Measurements from ENCODE around the gene DIO3. TPM values are rescaled to one million over a fixed set of nuclear protein-coding genes. Genes with fewer than 3 reads are reported as not detected.
"Not testable (repeated sequence)": the region's sequence is repeated elsewhere in the genome, so short reads cannot be mapped to it uniquely, and the experiment has no call there.

The DIO3 gene
- total and polyA plus RNA-seq, 2 donors: 1.8 to 14.1 TPM

DNA sequence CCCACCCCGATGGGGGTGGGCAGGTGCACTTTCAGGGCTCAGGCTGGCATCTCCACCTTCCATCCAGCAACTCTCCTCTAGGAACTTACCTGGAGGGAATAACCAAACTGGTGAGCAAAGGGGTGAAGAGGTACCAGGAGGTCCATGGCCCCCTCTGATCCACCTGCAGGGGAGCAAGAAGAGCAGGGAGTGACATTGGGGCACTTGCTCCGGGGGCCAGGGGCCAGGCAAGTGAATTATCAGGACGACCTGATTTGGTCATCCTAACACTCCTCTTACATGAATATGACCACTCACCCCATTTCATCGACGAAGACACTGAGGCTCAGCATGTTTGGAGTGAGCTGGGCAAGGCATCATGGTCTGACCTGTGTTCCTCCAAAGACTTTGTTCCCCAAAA lies 6.0 kb downstream of the DIO3 start:
- H3K36me3 ChIP-seq (ENCODE audit: insufficient read depth): no peaks in the 10 kb centered on the region
- no peaks in the 10 kb centered on the region for H3K4me1 ChIP-seq (ENCODE audit: insufficient read depth)
- 90% methylated on average over 5 of the region's 5 CpGs for WGBS
- no peak overlapping the region for H3K4me3 ChIP-seq (ENCODE audit: low read depth, low read length)
- DNase-seq (ENCODE audit: extremely low spot score): no peak
- no peak overlapping the region for H3K27ac ChIP-seq (ENCODE audit: low read depth)

DNA sequence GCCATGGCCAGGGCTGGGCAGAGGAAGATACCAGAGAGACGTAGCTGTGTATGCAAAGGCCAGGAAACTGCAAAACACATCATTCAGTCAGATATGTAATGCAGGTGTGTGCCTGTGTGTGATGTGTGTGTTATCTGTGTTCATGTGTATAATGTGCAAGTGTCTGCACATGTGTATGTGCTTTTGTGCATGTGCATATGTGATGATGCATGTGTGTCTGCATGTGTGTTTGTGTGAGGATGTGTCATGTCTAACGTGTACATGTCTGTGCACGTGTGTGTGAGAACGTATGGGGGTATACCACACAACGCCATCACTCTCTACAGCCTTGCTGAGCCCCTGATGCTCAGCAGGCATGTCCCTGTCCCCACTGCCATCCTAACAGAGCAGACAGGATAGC lies 9.7 kb downstream of the DIO3 start:
- DNase-seq (ENCODE audit: extremely low spot score): no peak
- H3K27ac ChIP-seq (ENCODE audit: low read depth): no peak overlapping the region
- WGBS: 76% methylated on average over 5 of the region's 5 CpGs
- no peaks in the 10 kb centered on the region for H3K36me3 ChIP-seq (ENCODE audit: insufficient read depth)
- no peaks in the 10 kb centered on the region for H3K4me1 ChIP-seq (ENCODE audit: insufficient read depth)
- H3K4me3 ChIP-seq (ENCODE audit: low read depth, low read length): no peak overlapping the region

GRCh38 chr14:101572526-101572925 lies 11.2 kb downstream of the DIO3 start:
- WGBS: 86% methylated on average over 6 of the region's 6 CpGs
- not testable (repeated sequence) for H3K36me3 ChIP-seq (ENCODE audit: insufficient read depth); H3K27ac ChIP-seq (ENCODE audit: low read depth); H3K4me3 ChIP-seq (ENCODE audit: low read depth, low read length); H3K4me1 ChIP-seq (ENCODE audit: insufficient read depth); DNase-seq (ENCODE audit: extremely low spot score)

GRCh38 chr14:101573289-101573688 lies 12.0 kb downstream of the DIO3 start:
- Histone ChIP-seq H3K27ac (ENCODE audit: low read depth) (no peak overlapping the region), H3K36me3 (ENCODE audit: insufficient read depth) (no peaks in the 10 kb centered on the region), H3K4me3 (ENCODE audit: low read depth, low read length) (no peak overlapping the region), H3K4me1 (ENCODE audit: insufficient read depth) (no peaks in the 10 kb centered on the region)
- 79% methylated on average over 8 of the region's 8 CpGs for WGBS
- no peak for DNase-seq (ENCODE audit: extremely low spot score)

GRCh38 chr14:101575581-101575980 lies 14.3 kb downstream of the DIO3 start:
- no peak overlapping the region for H3K27ac ChIP-seq (ENCODE audit: low read depth)
- no peak for DNase-seq (ENCODE audit: extremely low spot score)
- H3K36me3 ChIP-seq (ENCODE audit: insufficient read depth): no peaks in the 10 kb centered on the region
- WGBS: 75% methylated on average over 4 of the region's 4 CpGs
- H3K4me3 ChIP-seq (ENCODE audit: low read depth, low read length): no peak overlapping the region
- H3K4me1 ChIP-seq (ENCODE audit: insufficient read depth): no peaks in the 10 kb centered on the region

DNA sequence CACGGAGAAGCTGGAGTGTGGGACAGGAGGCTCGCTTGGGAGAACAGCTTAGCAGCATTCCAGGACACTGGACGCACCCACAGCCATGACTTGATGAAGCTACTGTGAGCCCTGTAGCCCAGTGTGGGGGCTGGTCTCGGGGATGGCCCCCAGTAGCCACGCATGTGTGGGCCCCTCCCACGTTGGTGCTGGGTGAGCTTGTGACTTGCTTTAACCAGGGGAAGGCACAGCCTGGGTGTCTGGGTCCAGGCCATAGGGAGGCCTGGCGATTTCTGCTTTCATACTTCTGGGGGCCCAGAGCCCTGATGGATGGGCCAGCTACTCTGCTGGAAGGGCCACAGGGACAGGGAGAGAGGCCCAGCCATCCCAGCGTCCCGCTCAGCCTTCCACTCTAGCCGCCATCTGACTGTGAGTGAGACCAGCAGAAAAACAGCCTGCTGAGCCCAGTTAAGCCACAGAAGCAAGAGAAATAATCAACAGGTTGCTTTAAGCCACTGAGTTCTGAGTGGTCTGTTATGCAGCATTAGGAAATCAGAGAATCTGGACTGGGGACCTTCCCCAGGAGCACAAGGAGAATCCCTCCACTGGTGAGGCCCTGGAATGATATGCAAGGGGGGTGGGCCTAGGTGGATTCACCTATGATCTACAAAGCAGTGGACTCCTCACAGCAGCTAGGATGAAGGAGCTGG lies 16.1 kb downstream of the DIO3 start:
- Histone ChIP-seq H3K4me3 (ENCODE audit: low read depth, low read length) (no peak overlapping the region), H3K36me3 (ENCODE audit: insufficient read depth) (no peaks in the 10 kb centered on the region), H3K27ac (ENCODE audit: low read depth) (no peak overlapping the region), H3K4me1 (ENCODE audit: insufficient read depth) (no peaks in the 10 kb centered on the region)
- no peak for DNase-seq (ENCODE audit: extremely low spot score)
- 89% methylated on average over 10 of the region's 10 CpGs for WGBS

DNA sequence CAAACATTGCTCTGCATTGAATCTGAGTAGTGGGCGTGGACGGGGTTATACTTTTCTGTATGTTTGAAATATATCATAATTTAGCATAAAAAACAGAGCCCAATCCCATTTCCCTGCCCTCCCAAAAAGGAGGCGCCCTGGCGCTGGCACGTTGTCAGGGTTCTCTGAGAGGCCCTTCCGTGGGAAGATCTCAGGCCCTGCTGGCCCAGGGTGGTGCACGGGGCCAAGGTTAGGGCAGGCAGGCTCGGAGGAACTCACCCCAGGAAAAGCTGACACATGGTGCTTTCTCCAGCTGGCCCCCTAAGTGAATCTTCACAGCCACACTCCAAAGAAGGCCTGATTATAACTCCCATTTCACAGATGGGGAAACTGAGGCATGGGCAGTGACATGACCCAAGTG lies 17.2 kb downstream of the DIO3 start:
- H3K4me3 ChIP-seq (ENCODE audit: low read depth, low read length): no peak overlapping the region
- no peak overlapping the region for H3K27ac ChIP-seq (ENCODE audit: low read depth)
- WGBS: 75% methylated on average over 8 of the region's 8 CpGs
- no peaks in the 10 kb centered on the region for H3K4me1 ChIP-seq (ENCODE audit: insufficient read depth)
- H3K36me3 ChIP-seq (ENCODE audit: insufficient read depth): no peaks in the 10 kb centered on the region
- no peak for DNase-seq (ENCODE audit: extremely low spot score)

GRCh38 chr14:101579372-101580080 lies 18.2 kb downstream of the DIO3 start:
- no peak overlapping the region for H3K4me3 ChIP-seq (ENCODE audit: low read depth, low read length)
- no peaks in the 10 kb centered on the region for H3K4me1 ChIP-seq (ENCODE audit: insufficient read depth)
- H3K27ac ChIP-seq (ENCODE audit: low read depth): no peak overlapping the region
- DNase-seq (ENCODE audit: extremely low spot score): no peak
- 91% methylated on average over 11 of the region's 11 CpGs for WGBS
- no peaks in the 10 kb centered on the region for H3K36me3 ChIP-seq (ENCODE audit: insufficient read depth)

GRCh38 chr14:101581806-101582205 lies 20.5 kb downstream of the DIO3 start:
- Histone ChIP-seq H3K27ac (ENCODE audit: low read depth) (no peak overlapping the region), H3K36me3 (ENCODE audit: insufficient read depth) (no peaks in the 10 kb centered on the region), H3K4me3 (ENCODE audit: low read depth, low read length) (no peak overlapping the region), H3K4me1 (ENCODE audit: insufficient read depth) (no peaks in the 10 kb centered on the region)
- 82% methylated on average over 9 of the region's 9 CpGs for WGBS
- DNase-seq (ENCODE audit: extremely low spot score): no peak

DNA sequence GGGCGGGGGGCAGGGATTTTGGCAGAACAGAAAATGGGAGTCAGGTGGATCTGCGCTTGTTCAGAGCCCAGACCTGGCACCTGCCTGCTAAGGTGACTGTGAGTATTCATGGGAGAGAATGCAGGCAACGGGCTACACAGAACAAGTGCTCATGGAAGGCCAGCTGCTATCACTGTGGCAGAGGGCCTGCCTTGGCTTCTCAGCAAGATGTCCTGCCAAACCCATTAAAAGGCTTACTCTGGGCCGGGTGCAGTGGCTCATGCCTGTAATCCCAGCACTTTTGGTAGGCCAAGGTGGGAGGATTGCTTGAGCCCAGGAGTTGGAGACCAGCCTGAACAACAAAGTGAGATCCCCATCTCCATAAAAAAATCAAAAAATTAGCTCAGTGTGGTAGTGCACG lies 21.0 kb downstream of the DIO3 start:
- H3K4me3 ChIP-seq (ENCODE audit: low read depth, low read length): no peak overlapping the region
- H3K36me3 ChIP-seq (ENCODE audit: insufficient read depth): no peaks in the 10 kb centered on the region
- no peaks in the 10 kb centered on the region for H3K4me1 ChIP-seq (ENCODE audit: insufficient read depth)
- 74% methylated on average over 5 of the region's 5 CpGs for WGBS
- H3K27ac ChIP-seq (ENCODE audit: low read depth): no peak overlapping the region
- no peak for DNase-seq (ENCODE audit: extremely low spot score)

GRCh38 chr14:101583006-101583714 lies 21.9 kb downstream of the DIO3 start:
- Histone ChIP-seq H3K36me3 (ENCODE audit: insufficient read depth) (no peaks in the 10 kb centered on the region), H3K4me3 (ENCODE audit: low read depth, low read length) (no peak overlapping the region), H3K4me1 (ENCODE audit: insufficient read depth) (no peaks in the 10 kb centered on the region), H3K27ac (ENCODE audit: low read depth) (no peak overlapping the region)
- no peak for DNase-seq (ENCODE audit: extremely low spot score)
- 94% methylated on average over 18 of the region's 18 CpGs for WGBS

DNA sequence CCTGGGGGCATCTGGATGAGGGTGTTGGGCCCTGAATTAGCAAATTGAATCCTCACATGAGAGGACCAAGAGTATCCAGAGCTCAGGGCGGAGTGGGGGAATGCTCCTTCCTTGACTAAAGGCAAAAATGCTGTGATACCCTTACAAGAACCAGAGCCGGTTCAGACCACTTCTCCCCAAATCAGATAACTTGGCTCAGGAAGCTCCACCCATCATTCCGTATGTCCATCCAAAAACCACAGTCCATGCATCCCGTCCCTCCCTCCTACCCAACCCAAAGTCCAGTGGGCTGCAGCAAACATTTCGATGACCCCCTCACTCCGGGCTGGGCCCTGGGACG lies 22.4 kb downstream of the DIO3 start:
- no peaks in the 10 kb centered on the region for H3K36me3 ChIP-seq (ENCODE audit: insufficient read depth)

DNA sequence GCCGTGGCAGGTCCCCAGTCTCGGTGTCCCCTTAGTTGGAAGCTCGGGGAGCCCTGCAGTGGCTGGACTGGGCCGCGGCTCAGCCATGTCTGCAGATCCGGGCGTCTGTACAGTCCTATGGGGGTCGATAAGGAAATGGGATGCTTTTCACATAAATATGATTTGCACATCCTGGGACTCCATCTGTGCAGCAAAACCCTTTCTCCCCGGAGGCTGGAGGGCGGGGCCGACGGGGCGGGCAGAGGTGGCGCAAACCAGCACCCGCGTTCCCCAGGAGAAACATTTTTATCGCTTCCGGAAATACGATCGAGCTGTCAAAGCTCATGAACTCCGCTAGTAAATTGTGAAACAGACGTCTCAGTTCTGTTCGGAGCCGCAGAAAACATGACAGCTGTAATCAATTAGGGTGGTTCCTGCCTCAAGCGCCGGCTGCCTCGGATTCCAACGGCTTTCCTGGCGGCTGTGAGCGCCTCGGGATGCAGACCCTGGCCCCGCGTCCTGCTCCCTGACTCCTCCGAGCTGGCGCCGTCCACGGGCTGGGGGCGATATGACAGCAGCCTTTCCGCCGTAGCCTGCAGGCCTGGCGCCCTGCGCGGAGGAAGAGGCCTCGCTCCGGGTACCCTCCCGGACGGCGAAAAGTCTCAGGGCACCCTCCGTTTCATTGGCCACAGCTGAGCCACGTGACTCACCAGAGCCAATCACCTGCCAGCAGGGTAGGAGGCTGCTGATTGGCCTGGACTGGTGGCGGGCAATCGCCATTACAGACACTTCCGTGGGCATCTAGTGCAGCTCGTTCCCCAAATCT lies 23.0 kb downstream of the DIO3 start:
- H3K4me3 ChIP-seq (ENCODE audit: low read depth, low read length): peak overlapping the region; percentile 1
- DNase-seq (ENCODE audit: extremely low spot score): peak; percentile 36
- 49% methylated on average over 54 of the region's 54 CpGs for WGBS
- no peak overlapping the region for H3K27ac ChIP-seq (ENCODE audit: low read depth)
- no peaks in the 10 kb centered on the region for H3K36me3 ChIP-seq (ENCODE audit: insufficient read depth)
- no peaks in the 10 kb centered on the region for H3K4me1 ChIP-seq (ENCODE audit: insufficient read depth)

More for the DNA sequence above, 22.4 kb downstream of the DIO3 start:
- 74% methylated on average over 7 of the region's 7 CpGs for WGBS
- H3K27ac ChIP-seq (ENCODE audit: low read depth): no peak overlapping the region
- DNase-seq (ENCODE audit: extremely low spot score): no peak
- no peak overlapping the region for H3K4me3 ChIP-seq (ENCODE audit: low read depth, low read length)
- no peaks in the 10 kb centered on the region for H3K4me1 ChIP-seq (ENCODE audit: insufficient read depth)
